ENCODE data around the gene KIF21A.

The KIF21A gene

GRCh38 chr12:39389399-39390150 is 53.3 kb downstream of the KIF21A start:
- no peak for DNase-seq

GRCh38 chr12:39386335-39386734 is 56.6 kb downstream of the KIF21A start:
- DNase-seq: no peak

DNA sequence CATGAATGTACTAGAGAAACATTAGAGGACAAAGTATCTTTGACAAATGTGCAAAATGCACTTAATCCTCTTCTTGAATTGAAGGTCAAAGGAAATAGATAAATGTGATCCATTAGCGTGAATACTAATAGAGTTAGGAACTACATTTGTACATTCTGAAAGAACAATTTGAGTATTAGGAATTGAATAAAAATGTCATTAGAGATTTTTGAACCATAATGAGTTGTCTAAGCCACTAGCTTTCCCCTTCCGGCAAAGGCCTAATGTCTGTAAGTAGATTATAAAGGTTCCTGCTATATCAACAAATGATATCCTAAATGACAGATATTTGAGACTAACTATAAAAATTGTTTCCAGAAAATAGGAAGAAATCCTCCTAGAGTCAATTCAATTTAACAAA is 59.8 kb downstream of the KIF21A start:
- no peak for DNase-seq

GRCh38 chr12:39380090-39380489 is 62.8 kb downstream of the KIF21A start:
- no peak for DNase-seq

GRCh38 chr12:39378341-39378740 is 64.6 kb downstream of the KIF21A start:
- DNase-seq: no peak

DNA sequence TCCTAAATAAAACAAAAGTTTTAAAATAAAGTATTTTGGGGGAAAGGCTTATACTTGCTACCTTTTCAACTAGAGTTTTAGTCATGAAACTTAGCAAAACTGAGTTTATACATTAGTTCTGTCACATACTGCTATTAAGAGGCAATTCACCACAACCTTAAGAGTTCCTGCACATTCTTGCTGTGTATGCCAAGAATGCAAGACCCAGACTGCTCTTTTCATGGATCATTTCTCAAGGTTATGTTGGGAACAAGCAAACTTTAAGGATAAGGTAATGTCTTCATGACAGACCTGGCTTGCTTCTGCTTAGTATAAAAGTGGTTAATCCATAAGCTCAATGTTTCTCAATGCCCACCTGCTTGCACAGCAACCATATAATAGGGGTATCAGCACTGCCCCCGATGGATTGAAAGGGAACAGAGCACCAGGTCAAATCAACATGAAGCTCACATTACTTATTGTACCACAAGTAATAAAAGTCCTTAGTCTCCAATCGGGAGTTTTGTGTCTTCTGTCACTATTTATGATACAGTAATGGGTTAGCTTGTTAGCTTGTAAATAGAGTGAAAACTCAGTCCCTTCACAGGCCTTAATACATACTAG is 67.6 kb downstream of the KIF21A start:
- DNase-seq: no peak

GRCh38 chr12:39372929-39373328 is 70.0 kb downstream of the KIF21A start:
- DNase-seq: no peak

DNA sequence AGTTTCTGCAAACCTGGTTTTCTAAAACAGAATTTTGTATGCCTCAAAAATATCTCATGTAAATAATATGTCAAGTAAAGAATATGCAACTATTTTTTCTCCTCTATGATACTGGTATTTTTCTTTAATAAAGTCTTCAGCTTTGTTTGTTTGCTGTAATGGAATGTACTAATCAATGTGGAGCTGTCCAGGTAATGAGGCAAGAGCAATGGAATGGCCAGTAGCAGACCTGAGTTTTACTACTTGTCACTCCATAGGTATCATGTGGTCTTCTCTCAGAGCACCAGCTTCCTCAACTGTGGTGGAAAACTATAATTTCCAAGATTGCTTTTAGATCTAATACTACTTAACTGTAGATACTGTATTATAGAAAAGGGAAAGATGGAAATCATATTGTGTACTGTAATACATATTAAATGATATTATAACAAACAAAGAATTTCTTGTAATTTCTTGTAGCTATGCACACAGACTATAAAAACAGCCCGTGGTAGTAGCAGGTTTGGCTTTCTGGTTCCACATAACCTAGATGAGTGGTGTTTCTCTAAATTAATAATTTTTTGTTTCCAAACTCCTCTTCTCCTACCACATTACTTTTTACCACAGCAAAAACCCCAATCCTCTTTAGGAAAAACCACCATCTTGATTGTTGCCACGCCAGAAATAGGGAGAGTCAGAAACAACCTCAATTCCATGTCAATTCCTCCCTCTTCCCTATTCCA is 70.6 kb downstream of the KIF21A start:
- no peak for DNase-seq

- DNase-seq: no peak
These were observed 73.2 kb downstream of the KIF21A start for GRCh38 chr12:39369756-39370155.

GRCh38 chr12:39368891-39369290 is 74.0 kb downstream of the KIF21A start:
- no peak for DNase-seq

DNA sequence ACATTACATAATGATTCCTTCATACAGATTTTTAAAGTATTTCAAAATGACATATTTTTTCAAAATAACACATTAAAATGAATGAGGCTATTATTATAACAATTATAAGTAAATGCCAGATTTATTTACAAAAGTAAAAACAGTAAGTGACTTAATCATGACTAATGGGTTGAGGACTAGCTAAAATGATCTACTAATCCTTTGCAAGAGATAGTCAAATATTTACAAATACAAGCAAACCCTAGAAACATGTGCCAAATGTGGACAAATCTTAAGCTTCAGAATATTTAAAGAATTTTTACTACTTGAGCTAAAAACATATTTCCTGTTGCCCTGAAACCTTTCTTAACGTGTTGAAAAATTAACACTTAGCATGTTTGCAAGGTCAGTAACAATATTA is 74.8 kb downstream of the KIF21A start:
- DNase-seq: no peak

- DNase-seq: no peak
These were observed 75.4 kb downstream of the KIF21A start for GRCh38 chr12:39367494-39367893.

DNA sequence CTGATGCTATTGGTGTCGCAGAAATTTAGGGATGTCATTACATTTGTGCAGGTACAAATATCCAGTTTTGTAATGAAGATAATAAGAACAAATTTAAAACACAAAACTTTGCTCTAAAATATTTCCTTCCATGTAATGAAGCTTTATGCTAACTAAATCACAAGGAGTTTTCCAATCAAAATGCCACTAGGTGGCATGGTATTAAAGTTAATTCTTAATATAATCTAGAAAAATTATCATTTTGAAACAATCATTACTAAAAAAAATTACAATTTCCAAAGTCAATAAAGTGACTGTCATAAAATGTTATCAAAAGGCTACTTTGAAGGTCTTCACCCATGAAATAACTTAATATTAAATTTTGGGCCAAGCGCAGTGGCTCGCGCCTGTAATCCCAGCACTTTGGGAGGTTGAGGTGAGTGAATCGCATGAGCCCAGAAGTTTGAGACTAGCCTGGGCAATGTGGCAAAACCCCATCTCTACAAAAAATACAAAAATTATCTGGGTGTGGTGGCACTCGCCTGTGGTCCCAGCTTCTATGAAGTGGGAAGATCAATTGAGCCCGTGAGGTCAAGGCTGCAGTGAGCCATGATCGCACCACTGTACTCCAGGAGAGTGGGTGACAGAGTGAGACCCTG is 77.4 kb downstream of the KIF21A start:
- DNase-seq: no peak

- no peak for DNase-seq
These were observed 78.7 kb downstream of the KIF21A start for GRCh38 chr12:39364196-39364595.

- no peak for DNase-seq
These were observed 83.3 kb downstream of the KIF21A start for GRCh38 chr12:39359645-39360044.

GRCh38 chr12:39357041-39357440 is 85.9 kb downstream of the KIF21A start:
- no peak for DNase-seq

DNA sequence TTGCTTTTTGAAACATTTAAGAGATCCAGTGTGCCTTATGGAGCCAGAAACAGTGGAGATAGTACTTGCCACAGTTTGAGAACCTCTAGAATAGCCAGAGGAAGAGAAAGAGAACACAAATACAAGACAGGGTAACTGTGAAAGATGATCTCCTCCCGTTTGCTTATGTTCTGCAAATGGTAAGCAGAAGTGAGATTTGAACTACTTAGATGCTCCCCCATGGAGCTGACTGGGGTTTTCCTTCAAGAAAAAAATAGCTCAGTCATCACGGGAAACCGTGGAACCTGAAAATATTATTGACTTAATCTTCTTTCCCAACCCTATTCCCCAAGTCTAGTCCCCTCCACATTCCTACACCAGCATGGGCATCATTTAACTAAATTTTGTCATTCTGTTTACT is 87.1 kb downstream of the KIF21A start:
- DNase-seq: no peak

- no peak for DNase-seq
These were observed 88.0 kb downstream of the KIF21A start for GRCh38 chr12:39354955-39355354.

GRCh38 chr12:39352471-39353017 is 90.4 kb downstream of the KIF21A start:
- no peak for DNase-seq

DNA sequence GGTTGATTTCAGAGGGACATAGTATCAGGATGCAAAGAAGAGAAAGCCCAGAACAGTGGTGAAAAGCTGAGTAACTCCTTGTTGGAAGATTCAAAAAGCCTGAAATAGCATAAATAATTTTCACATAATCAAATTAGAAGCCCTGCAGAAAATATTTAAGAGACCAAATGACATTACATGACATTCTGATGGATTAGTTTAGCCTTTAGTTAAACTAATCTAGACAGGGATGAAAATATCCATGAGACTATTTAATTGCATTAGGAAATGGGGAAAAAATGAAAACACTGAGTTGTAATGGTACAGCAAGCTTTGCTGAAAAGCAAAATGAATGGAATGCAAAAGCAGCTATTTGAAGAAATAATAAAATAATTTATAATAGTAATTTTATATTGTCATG is 91.8 kb downstream of the KIF21A start:
- no peak for DNase-seq

DNA sequence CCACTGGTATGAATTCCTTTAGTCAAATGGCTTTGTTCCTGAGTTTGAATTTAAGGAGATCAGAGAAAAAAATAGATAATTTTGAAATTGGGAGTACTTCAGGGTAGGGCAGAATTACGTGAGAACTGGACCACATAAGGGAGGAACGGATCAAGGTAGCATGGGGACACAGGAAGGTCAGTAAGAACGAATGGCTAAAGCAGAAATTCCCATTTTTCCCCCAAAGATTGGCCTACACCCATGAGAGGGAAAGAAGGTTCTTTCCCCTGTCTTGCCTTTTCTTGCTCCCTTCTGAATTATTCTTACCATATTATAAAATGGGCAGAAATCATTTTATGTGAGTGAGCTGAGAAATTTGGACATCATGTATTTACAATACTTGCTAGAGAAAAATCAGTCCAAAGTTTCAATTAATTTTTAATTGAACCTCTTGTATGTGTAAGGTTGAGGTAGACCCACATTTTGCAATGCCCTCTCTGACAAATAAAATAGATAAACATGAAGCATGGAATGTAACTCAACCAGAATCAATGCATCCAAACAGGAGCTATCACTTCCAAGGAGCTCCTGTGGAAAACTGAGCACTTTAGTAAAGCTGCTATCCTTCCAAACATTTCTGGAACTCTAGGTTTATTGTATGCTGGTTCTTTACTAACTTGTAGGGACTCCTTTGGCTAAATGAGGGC is 93.8 kb downstream of the KIF21A start:
- DNase-seq: no peak

- no peak for DNase-seq
These were observed 94.4 kb downstream of the KIF21A start for GRCh38 chr12:39348523-39348922.

- no peak for DNase-seq
These were observed 98.0 kb downstream of the KIF21A start for GRCh38 chr12:39344926-39345325.

Measured in NCI-H526 treated with DMSO at 0.1 percent for 48 hours (cell line).